ENCODE data around the gene TCTN1.
"Not testable (repeated sequence)": the region's sequence is repeated elsewhere in the genome, so short reads cannot be mapped to it uniquely, and the experiment has no call there.

DNA sequence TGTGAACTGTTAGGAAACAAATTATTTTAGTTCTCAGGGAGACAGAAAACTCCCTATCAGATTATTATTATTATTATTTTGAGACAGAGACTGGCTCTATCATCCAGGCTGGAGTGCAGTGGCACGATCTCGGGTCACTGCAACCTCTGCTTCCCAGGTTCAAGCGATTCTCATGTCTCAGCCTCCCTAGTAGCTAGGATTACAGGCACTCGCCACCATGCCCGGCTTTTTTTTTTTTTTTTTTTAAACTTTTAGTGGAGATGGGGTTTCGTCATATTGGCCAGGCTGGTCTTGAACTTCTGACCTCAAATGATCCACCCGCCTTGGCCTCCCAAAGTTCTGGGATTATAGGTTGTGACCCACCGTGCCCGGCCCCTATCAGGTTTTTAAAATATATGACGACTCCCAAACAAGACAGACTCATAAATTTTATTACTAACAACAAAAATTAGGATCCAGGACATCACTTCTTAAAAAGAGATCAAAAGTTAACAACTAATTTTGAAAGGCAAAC, 39.2 kb upstream of the TCTN1 start:
- not testable (repeated sequence) for TF ChIP-seq POLR2A (IDR thresholded peaks at IDR 0.05); POLR2AphosphoS5 (IDR thresholded peaks at IDR 0.05; ENCODE audit: insufficient read depth in 1 of 2, low read depth in 1 of 2)
- TF ChIP-seq, protein P1, sequence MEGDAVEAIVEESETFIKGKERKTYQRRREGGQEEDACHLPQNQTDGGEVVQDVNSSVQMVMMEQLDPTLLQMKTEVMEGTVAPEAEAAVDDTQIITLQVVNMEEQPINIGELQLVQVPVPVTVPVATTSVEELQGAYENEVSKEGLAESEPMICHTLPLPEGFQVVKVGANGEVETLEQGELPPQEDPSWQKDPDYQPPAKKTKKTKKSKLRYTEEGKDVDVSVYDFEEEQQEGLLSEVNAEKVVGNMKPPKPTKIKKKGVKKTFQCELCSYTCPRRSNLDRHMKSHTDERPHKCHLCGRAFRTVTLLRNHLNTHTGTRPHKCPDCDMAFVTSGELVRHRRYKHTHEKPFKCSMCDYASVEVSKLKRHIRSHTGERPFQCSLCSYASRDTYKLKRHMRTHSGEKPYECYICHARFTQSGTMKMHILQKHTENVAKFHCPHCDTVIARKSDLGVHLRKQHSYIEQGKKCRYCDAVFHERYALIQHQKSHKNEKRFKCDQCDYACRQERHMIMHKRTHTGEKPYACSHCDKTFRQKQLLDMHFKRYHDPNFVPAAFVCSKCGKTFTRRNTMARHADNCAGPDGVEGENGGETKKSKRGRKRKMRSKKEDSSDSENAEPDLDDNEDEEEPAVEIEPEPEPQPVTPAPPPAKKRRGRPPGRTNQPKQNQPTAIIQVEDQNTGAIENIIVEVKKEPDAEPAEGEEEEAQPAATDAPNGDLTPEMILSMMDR (IDR thresholded peaks at IDR 0.05): not testable (repeated sequence)

All from vagina (tissue), 2 donors.